Retinal pigment epithelial cell (primary cell): ENCODE data around the gene RGS7.

Experiments
- DNase-seq: peaks from one replicate; pipeline ENCODE4 v3.0.0-alpha.2; 2010; ENCODE audit warnings: low read depth
- H3K4me3 ChIP-seq: 2 replicates; pipeline ENCODE4 v1.5.1; 2011; ENCODE audit warnings: mild to moderate bottlenecking, low read length, control low read depth, moderate library complexity
- CTCF ChIP-seq: conservative IDR thresholded peaks from 2 replicates; pipeline ENCODE4 v1.5.1; 2011; ENCODE audit warnings: low read depth, low read length, control low read depth, inconsistent platforms

The RGS7 gene

GRCh38 chr1:241079047-241079446 lies 278.0 kb downstream of the RGS7 start:
- no peak overlapping the region for H3K4me3 ChIP-seq
- no peak for TF ChIP-seq CTCF
- DNase-seq = no peak

DNA sequence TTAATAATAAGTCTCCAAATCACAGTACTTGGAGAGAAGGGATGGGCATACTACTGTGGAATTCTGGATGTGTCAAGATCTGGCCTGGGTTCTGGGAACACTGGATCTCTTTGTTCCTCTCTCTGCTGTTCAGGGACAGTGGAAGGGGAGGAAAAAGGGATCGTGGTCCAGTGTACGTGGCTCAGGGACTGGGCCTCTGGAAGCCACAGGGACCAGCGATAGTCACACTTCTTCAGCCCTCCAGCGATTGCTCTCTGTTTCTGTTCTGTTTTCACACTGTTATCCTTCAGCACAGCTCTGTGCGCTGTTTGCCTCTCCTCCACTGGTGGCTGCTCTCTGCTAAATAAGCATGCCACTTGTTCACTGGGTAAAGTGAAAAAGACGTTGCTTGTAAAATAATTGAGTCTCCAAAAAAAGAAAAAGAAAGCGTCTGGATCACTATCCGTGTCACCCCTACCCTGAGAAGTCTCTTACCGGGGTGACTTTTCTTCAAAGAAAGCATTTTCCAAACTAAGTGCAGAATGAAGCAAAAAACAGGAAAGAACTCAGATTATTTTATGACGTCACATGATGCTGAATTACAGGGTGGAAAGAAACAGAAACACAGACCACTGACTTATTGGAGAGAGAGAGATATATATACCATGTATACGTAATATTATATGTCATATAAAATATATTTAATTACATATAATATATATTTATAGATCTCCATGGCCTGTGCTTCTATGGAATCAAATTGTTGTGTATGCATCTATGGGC lies 279.4 kb downstream of the RGS7 start:
- H3K4me3 ChIP-seq = no peak overlapping the region
- DNase-seq = no peak
- no peak for TF ChIP-seq CTCF

DNA sequence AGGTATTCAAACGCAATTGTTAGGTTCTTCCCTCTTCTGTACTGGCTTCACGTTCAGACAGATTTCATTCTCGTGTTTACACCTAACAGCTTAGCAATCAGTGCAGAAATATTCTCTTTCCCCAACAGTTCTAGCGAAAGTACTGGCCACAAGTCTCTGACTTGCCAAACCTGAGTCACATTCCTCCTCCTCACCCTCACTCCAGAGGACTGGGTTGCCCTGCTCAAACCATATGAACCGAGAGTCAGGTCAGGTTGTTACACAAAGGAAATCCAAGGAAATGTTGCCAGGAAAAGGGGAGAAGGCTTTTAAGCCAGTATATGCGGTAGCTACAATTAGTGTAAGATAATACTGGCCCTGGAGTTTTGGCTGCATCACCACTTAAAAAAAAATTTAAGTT lies 282.5 kb downstream of the RGS7 start:
- DNase-seq = no peak
- no peak for TF ChIP-seq CTCF
- no peak overlapping the region for H3K4me3 ChIP-seq

DNA sequence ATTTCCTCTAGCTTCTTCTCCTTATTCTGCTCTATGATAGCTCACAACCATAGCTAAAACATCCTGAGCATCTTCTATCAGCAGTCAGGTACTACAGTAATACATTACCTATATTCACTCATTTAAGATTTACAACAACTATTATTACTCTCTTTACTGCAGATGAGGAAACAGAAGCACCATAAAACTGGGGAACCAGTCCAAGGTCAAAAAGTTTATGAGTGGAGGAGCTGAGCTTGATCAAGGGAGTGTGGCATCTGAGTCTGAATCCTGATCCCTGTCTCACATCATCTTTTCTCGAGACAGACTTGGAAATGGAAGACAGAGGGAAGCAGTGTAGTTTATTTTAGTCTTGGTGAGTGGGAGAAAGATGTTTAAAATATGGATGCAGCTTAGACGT lies 288.6 kb downstream of the RGS7 start:
- no peak for TF ChIP-seq CTCF
- DNase-seq = no peak
- no peak overlapping the region for H3K4me3 ChIP-seq

GRCh38 chr1:241063276-241063675 lies 293.7 kb downstream of the RGS7 start:
- no peak overlapping the region for H3K4me3 ChIP-seq
- no peak for TF ChIP-seq CTCF
- no peak for DNase-seq

DNA sequence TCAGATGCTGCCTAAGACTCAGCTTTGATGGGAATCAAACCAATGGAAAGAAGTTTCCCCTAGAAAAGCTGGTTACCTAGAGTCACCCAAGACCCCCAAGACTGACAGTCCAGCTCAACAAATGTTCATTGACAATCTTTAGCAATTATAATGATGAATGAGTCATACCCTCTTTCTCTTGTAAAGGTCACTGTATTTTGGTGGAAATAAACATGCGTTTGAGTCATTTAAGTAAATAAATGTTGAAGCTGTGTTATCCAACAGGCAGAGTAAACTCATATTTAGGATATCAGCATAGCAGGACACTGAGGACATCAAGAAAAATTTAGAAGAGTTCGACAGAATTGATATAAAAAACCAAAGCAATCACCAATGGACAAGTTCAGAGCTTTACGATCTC lies 295.9 kb downstream of the RGS7 start:
- no peak for DNase-seq
- no peak overlapping the region for H3K4me3 ChIP-seq
- TF ChIP-seq CTCF = no peak

DNA sequence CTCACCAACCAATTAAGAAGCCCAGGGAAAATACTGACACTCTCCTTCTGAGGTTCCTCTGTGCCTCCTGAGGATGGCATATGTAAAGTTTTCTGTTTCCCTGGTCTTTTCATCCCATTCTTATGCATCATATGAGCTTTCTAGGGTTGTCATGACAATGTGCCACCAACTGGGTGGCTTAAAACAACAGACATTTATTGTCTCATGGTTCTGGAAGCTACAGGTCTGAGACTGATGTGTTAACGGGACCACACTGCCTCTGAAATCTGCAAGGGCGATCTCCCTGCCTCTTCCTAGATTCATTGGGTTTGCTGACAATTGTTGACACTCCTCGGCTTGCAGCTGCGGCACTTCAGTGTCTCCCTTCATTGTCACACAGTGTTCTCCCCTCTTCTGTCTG lies 308.4 kb downstream of the RGS7 start:
- DNase-seq = no peak
- H3K4me3 ChIP-seq = no peak overlapping the region
- no peak for TF ChIP-seq CTCF
